ENCODE results near the gene PMAIP1.
A peak's percentile ranks its signal among the peaks of the same experiment; 100 is the strongest.
"Not testable (repeated sequence)": the region's sequence is repeated elsewhere in the genome, so short reads cannot be mapped to it uniquely, and the experiment has no call there.

PMAIP1 gene

GRCh38 chr18:59899298-59900221 lies at the start of gene PMAIP1:
PMAIP1 (plus strand) TSS chr18:59899996; CDS start chr18:59900178, 182 bp downstream.
- DNase-seq, result peak; percentile 79

- no peak for DNase-seq
Measured at GRCh38 chr18:59851784-59852399, 47.9 kb upstream of the PMAIP1 start.

DNA sequence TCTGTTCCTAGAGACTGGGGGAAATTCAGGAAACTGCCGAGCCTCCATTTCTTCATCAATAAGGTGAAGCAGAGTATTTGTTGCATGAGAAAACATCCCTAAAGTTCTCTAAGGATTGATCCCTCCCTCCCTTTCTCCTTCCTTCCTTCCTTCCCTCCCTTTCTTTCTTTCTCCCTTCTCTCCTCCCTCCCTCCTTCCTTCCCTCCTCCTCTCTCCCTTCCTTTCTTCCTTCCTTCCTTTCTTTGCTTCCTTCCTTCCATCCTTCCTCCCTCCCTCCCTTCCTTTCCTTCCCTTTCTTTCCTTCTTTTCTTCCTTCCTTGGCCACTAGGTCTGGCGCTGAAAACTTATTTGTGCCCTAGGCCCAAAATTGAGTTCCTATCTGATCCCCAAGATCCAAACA lies 47.2 kb upstream of the PMAIP1 start:
- DNase-seq, result no peak

DNA sequence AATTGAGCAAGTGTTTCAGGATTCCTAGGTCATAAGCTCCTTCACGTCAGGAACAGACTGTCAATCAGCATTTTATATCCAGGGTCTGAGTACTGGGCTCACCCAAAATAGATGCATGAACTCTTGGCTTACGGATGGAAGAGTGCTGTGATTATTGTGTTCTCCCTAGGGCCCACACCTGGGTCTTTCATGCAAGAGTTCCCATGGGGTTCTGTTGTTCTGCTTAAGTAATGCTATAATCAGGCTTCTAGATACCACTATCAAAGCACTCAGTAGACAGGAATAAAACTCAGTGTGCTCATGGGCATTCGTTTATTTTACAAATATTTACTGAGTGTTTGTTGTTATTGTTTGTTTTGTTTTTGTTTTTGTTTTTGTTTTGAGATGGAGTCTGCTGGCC lies 46.4 kb upstream of the PMAIP1 start:
- DNase-seq, result no peak

GRCh38 chr18:59853988-59854387 lies 45.8 kb upstream of the PMAIP1 start:
- DNase-seq, result not testable (repeated sequence)

GRCh38 chr18:59861009-59861408 lies 38.8 kb upstream of the PMAIP1 start:
- DNase-seq, result no peak

DNA sequence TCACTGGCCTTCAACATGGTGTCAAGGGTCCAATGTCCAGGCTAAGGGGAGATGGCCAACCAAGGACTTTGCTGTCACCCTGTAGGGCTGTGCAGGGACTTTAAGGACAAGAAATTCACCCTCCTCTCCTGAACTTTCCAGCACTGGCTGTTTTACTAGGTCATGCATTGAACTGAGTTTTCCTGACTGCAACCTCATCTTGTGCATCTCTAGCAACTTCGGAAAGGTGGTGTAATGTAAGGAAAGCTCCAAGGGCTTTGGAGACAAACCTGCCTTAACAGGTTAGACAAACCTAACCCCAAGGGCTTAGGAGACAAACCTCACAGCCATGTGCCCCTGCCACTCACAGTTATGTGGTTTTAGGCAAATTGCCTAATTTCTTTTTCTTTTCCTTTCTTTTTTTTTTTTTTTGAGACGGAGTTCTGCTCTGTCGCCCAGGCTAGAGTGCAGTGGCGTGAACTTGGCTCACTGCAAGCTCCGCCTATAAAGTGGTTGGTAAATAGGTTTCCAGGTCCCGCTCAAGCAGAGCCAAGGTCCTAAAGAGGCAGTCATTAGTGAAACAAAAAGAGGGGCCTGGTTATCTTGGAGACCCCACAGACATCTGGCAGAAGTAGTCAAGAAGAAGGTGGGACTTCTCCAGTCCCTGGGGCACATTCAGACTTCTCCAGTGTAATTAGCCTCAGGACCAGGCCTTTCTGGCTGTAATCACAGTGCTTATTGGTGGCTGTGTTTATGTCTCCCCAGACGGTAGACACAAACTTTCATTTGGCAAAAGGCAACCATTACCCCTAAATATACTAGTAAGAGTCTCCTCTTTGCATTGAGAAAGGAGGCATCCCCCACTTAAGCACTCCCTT lies 37.6 kb upstream of the PMAIP1 start:
- DNase-seq, result no peak

DNA sequence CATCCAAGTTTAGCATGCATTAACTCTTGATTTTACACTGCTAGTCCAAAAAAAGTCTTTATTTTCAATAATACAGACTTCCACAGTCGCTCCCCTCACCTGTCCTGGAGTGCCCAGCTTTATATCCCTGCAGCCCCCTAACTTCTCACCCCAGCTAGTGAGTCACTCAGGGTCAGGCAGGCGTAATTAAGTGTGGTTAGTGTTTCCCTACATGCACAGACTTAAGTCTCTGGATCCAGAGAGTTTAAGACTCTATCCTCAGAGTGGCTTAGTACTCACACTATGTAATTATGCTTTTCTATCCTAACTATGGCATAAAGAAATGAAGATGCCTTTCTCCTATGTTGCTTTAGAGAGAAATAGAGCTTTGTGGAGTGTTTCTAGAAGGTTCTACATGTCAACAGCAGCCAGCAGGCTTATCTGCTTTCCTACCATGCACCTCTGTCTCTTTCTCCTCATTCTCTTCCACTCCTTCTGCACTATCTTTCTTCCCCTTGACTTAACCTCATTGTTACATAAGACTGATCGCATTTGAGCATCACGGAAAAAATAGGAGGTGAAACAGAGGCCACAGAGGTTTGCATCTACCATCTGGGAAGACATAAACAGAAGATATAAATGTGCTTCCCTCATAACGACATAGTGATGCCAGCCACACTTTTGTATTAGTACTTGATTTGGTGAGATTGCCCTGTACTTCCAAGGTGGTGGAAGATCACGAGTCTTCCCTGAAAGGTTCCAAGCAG lies 34.4 kb upstream of the PMAIP1 start:
- DNase-seq, result no peak

DNA sequence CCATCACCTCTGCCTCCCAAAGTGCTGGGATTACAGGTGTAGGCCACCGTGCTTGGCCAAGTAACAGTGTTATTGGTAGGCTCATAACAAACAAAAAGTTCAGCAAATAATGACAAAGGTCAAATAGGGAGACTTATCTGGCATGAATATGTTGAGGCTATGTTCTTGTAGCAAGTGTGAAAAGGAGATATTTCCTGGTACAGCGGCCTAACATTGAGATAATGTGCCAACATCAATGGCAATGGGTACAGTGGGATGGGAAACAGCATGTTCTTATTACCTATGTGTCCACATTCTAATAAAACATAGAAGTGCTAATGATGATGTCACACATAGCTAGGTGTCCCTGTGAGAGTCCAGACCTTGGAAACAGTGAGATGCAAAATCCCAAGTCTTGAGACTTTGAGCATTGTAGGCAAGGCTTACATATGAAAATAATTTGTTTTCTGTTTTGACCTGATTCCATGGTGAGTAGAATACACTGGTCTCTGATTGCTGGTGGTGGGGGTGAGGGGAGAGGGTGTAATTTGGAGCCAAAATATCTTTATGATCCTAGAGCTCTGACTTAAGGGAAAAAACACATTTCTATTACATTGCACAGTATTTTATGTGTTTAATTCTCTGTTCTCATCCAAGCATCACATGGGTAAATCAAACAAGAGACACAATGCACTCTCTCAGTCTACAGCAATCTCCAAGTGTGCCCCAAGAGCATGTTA lies 33.1 kb upstream of the PMAIP1 start:
- no peak for DNase-seq

DNA sequence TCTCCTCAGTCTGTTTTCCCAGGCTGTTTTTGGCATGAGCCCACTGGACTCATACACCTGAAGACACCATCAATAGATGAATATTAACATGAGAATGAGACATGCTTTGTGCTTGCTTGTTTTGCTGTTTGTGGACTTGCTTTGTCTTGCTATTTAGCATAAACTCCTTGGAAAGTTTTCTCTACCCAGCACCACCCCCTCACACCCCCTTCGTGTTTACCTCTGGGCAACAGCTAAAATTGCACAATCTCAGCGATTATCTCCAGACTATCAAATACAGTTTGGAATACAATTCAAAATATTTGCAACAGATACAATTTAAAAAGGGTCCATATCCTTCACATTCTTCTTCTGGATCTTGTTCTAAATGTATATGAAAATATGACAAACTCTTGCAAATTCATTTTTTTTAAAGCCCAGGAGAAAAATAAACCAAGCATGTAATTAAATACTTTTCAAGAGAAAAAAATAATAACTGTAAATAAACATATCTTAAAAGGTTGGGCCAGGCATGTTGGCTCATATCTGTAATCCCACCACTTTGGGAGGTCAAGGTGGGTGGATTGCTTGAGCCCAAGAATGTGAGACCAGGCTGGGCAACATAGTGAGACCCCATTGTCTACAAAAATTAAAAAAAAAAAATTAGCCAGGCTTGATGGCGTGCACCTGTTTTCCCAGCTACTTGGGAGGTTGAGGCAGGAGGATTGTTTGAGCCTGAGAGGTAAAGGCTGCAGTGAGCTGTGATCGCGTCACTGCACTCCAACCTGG lies 32.3 kb upstream of the PMAIP1 start:
- no peak for DNase-seq

DNA sequence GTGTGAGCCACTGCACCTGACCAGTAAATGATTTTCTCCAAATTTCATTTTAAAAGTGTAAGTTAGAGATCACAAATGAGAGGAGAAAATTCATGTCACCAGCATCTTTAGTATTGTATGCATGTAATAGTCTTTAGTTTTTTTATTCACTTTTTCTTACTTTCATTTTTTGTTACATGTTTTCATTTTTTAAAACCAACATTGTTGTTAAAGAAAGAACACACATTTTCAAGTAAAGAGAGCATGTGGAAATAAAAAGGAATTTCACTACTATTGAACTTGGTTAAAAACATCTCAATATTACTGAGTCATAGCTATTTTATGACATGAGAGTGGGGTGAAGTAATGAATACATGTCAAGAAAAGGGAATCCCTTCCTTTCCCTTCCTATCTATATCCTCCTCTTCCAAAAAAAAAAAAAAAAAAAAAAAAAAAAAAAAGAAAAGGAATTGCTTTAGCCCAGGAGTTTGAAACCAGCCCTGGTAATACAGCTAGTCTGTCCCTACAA lies 29.1 kb upstream of the PMAIP1 start:
- no peak for DNase-seq

- DNase-seq, result no peak
Measured at GRCh38 chr18:59871711-59872362, 28.0 kb upstream of the PMAIP1 start.

DNA sequence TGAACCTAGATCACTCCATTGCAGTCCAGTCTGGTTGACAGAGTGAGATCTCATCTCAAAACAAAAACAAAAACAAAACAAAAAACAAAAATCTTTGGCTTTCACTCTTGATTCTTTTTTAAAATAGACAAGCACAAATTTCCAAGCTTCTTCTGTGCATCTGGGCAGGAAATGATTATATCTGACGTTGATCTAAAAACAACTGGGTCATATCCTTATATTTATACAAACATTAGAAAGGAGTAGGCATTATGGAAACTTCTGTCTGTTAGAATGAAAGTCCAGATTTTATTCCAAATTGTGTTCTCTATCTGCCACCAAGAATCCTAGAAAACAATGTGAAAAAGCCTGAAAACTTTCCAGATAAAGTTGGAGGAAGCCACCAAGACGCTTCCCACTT lies 26.2 kb upstream of the PMAIP1 start:
- no peak for DNase-seq

- no peak for DNase-seq
Measured at GRCh38 chr18:59874166-59874565, 25.6 kb upstream of the PMAIP1 start.

GRCh38 chr18:59876310-59876626 lies 23.5 kb upstream of the PMAIP1 start:
- DNase-seq, result no peak

DNA sequence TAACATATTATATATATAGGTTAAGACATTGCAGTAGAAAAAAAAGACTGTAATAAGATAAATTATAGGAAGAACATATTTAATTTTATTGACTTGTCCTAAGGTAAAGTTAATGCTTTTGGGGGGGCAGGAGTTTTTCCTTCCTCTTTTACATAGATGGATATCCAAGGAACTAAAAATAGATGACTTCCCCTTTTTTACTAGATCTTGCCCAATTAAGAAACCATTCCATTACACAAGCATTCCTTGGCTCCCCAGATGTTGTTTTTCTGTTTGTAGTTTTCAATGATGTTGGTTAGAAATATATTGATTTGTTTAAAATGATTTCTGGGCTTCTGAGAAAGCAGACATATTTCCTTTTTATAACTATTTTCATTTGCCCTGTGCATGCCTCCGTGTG lies 22.4 kb upstream of the PMAIP1 start:
- DNase-seq, result no peak

DNA sequence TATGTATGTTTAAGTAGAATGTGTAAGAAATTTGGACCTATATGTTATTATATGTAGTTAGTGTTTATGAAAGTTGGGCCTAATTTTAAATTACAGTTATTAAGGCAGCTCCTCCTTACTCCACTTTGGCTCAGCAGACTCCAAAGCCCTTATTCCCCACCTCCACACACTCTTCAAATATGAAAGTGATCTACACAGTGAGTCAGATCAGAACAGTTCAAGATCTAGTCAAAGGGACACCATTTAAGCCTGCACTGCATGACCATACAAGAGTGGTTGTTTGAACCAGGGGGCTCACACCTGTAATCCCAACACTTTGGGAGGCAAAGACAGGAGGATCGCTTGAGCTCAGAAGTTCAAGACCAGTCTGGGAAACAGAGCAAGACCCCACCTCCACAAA lies 21.2 kb upstream of the PMAIP1 start:
- DNase-seq, result no peak

DNA sequence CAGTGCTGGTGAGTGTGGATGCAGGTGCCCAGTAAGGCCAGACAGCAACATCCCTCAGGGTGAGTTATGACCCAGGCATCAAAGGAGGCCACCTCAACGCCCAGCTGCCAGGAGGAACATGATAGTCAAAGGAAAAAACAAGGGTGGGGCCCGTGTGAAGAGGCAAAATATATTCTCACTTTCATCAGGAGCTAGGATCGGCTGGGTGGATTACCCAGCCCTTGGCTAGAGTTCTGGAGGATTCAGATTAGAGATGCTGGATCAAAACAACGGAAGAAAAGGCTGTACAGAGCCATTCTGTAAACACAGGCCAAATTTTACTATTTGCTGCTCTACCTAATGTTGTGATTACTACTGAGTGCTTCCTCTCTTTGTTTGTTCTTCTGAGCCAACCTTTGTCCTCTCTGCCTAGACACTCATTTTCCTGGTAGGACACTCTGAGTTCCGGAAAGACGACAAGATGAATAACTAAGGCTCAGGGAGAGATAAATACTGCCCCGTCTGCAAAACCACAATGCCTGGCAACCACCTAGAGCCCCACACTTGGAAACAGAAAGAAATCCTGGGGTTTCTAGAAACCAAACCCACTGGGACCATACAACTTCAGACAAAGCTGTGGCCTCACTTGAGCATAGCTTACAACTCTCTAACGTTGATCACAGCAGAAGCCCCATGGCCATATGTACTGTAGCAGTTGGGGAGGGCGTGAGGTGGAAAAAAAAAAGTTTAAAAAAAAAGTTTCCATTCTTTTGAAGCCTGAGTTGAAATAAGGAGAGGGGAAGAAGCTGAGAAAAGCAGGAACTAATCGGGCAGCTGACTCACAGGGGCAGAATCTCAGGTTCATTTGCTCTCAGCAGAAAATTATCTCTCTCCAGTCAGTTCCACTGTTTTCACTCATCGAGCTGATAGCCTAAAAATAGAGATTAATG lies 17.8 kb upstream of the PMAIP1 start:
- DNase-seq, result no peak

GRCh38 chr18:59884351-59884750 lies 15.4 kb upstream of the PMAIP1 start:
- no peak for DNase-seq
